HEK293 (cell line): ENCODE measurements around the gene RBM34.
"Not testable (repeated sequence)": the region's sequence is repeated elsewhere in the genome, so short reads cannot be mapped to it uniquely, and the experiment has no call there.

Experiments
- CTCF ChIA-PET: fragments of 350-600 bp; formaldehyde crosslinking; extraction: SDS; loops from one replicate; lab custom pipeline; 2021; ENCODE audit warnings: antibody characterized with exemption; lab: Yijun Ruan, JAX
- POLR2A ChIA-PET: fragments of 300-600 bp; formaldehyde crosslinking; extraction: SDS; loops from one replicate; lab custom pipeline; 2020; ENCODE audit warnings: antibody characterized with exemption, inconsistent platforms; lab: Yijun Ruan, JAX
- H3K27ac ChIP-seq: fragments of 200-500 bp; sonication (Bioruptor generic); 2 replicates; pipeline ENCODE4 v1.5.1; 2014; ENCODE audit warnings: low read depth, low read length, control low read depth, inconsistent platforms; ENCODE audit errors: extremely low read depth
- H3K36me3 ChIP-seq, 2 experiments: fragments of 200-500 bp in 1 of 2; sonication (Bioruptor generic) in 1 of 2; 1 replicate in 1 of 2; 2 replicates in 1 of 2; pipeline ENCODE4 v1.5.1; 2014 to 2017; ENCODE audit warnings: inconsistent platforms in 2 of 2, low read length in 2 of 2; ENCODE audit not compliant: control insufficient read depth in 2 of 2, insufficient read depth in 1 of 2
- H3K4me1 ChIP-seq: fragments of 200-500 bp; sonication (Bioruptor generic); 2 replicates; pipeline ENCODE4 v1.5.1; 2014; ENCODE audit warnings: mild to moderate bottlenecking, low read length, inconsistent platforms; ENCODE audit not compliant: control insufficient read depth, insufficient read depth
- H3K4me3 ChIP-seq: 2 replicates; pipeline ENCODE4 v1.5.1; 2011; ENCODE audit warnings: low read depth, mild to moderate bottlenecking, control low read depth, low read length, moderate library complexity
- H3K9me3 ChIP-seq: fragments of 200-500 bp; sonication (Bioruptor generic); 2 replicates; pipeline ENCODE4 v1.5.1; 2014; ENCODE audit warnings: low read depth, low read length, inconsistent platforms; ENCODE audit not compliant: control insufficient read depth, insufficient read depth
- ZNF280D ChIP-seq: fragments of 450-650 bp; formaldehyde crosslinking; IDR thresholded peaks from 2 replicates; pipeline ENCODE4 v1.5.1; 2016; ENCODE audit warnings: missing biosample characterization, missing genetic modification characterization
- ZNF391 ChIP-seq: fragments of 450-650 bp; formaldehyde crosslinking; IDR thresholded peaks from 2 replicates; pipeline ENCODE4 v1.5.1; 2016; ENCODE audit warnings: low read depth, missing biosample characterization, missing genetic modification characterization, borderline replicate concordance

Gene RBM34

DNA sequence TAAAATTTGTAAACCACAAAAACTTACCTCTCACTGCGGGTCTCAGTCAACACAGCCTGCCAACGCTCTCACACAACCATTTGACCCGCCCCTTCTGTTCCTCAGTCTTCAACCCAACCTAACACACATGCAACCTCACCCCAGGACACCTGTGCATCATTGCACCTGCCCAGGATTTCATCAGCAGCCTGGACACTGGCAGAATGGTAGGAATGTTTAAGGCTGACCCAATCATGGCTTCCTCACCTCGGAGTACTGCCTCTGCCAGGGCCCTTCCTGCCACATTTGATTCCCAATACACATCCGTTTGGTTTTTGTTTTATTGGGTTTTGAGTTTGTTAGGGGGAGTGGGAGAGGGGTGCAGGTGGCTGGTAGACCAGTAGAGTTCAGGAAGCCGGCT, 73.1 kb downstream of the RBM34 start (continued):
- TF ChIP-seq ZNF280D = no peak
- TF ChIP-seq ZNF391 (tag by site-specific recombination) = no peak

DNA sequence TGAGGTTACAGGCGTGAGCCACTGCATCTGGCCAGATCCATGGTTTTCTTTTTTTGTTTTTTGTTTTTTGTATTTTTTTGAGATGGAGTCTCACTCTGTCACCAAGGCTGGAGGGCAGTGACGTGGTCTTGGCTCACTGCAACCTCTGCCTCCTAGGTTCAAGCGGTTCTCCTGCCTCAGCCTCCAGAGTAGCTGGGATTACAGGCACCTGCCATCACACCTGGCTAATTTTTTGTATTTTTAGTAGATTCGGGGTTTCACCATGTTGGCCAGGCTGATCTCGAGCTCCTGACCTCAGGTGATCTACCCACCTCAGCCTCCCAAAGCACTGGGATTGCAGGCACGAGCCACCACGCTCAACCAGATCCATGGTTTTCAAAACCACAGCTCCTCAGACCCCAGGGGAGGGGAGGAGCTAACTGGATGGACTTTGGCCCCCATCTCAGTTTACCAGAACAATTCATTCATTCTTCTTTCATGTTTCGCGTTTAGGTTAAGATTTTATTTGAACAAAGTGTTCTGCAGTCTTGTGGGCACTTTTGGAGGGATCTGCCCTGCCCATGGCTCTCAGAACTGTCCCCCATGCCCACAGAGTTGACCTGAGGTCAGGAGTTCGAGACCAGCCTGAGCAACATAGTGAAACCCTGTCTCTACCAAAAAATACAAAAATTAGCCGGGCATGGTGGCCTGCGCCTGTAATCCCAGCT, 75.5 kb downstream of the RBM34 start:
- POLR2A ChIA-PET, H3K27ac ChIP-seq, H3K4me1 ChIP-seq, H3K4me3 ChIP-seq, H3K9me3 ChIP-seq, H3K36me3 ChIP-seq: not testable (repeated sequence)
- CTCF ChIA-PET = interaction anchor here (0.6 to 3.4 kb wide), 10 partner anchors 8 to 587 kb away, joined by 3 to 21 read pairs (median 3); no protein-coding TSS in a partner anchor
